SK-N-SH treated with all-trans-retinoic acid at 6 μM for 48 hours (cell line): ENCODE results near the gene S100G.

Experiments
- ARNTL ChIP-seq: fragments of 450-650 bp; formaldehyde crosslinking; IDR thresholded peaks from 2 replicates; pipeline ENCODE4 v1.5.0; 2020; ENCODE audit warnings: low read depth, mild to moderate bottlenecking, moderate library complexity, borderline replicate concordance
- CSDC2 ChIP-seq: fragments of 250-450 bp; sonication (Bioruptor Pico); IDR thresholded peaks from 2 replicates; pipeline ENCODE4 v1.5.0; 2020; ENCODE audit warnings: mild to moderate bottlenecking, moderate library complexity
- OSR1 ChIP-seq: fragments of 250-450 bp; sonication (Bioruptor Pico); IDR thresholded peaks from 2 replicates; pipeline ENCODE4 v1.8.0; 2022; ENCODE audit warnings: moderate library complexity, mild to moderate bottlenecking, inconsistent platforms
- PATZ1 ChIP-seq: fragments of 250-450 bp; sonication (Bioruptor Pico); IDR thresholded peaks from 2 replicates; pipeline ENCODE4 v1.8.0; 2020; ENCODE audit warnings: mild to moderate bottlenecking, moderate library complexity, borderline replicate concordance
- SNAI2 ChIP-seq: fragments of 250-450 bp; sonication (Bioruptor Pico); IDR thresholded peaks from 2 replicates; pipeline ENCODE4 v1.5.0; 2020; ENCODE audit warnings: mild to moderate bottlenecking, moderate library complexity

DNA sequence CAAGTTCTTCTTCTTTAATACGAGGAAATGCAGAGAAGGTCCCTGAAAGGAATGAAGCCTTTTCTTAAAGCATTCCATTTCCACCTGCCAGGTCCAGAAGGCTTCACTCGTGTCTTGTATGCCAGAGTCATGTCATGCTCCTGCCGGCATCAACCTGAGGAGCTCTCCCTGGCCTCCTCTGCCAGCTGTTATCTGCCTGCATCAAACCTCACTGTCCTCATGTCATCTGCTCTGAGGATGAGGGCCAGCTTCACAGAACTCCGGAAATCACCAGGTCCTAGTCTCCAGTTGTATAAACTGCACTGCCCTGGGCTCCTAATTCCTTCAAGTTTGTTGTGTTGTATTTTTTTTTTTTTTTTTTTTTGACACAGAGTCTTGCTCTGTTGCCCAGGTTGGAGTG, 20.0 kb upstream of the S100G start:
- TF ChIP-seq ARNTL (CRISPR knock-in tag) (no peak), PATZ1 (CRISPR knock-in tag) (no peak), CSDC2 (CRISPR knock-in tag) (no peak), SNAI2 (CRISPR knock-in tag) (no peak), OSR1 (no peak)
